8988T (cell line): Measurements from ENCODE around the gene NEO1.
"Not testable (repeated sequence)": the region's sequence is repeated elsewhere in the genome, so short reads cannot be mapped to it uniquely, and the experiment has no call there.

ENCODE experiments used
- DNase-seq: peaks from one replicate; pipeline ENCODE4 v3.0.0; 2011

The NEO1 gene

DNA sequence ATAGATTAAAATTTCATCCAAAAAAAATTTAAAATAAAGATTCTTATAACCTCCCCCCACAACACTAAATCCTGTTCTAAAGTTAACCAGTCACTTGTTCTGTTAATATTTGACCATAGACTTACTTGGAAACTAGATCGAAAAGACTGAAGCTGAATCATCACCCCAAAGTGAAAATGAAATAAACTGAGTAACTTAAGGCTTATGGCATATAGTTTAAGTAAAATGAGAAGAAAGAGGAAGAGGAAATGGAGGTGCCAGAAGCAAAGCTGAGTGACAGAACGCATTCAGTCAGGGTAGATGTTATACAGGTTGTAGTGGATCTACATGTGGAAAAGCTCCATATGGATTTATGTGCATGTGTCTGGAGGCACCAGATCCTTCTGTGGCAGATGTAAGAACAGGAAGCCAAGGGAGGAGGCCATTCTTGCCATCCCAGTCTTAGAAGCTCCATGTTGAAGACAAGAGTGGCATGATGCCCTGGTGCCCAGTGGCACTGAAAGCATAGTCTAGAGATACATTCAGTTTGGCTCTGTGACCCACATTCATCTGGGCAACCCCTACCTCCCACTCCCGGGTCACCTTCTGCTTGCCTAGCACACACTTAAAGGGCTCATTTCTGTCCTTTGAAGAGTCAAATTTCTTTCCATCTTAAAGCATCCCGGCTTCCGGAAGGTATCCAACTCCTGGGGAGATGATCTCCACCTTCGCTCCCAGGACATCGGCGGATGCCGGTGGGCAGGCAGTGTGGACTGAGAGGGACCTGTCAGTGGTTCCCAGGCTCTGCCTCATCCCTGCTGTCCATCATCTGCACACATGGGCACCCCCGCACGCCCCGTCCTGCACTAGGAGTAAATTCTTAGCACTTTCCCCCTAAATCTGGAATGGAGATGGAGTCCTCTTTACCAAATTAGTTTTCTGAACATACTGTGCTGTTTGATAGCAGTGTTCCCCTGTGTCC lies 90.8 kb downstream of the NEO1 start:
- no peak for DNase-seq

DNA sequence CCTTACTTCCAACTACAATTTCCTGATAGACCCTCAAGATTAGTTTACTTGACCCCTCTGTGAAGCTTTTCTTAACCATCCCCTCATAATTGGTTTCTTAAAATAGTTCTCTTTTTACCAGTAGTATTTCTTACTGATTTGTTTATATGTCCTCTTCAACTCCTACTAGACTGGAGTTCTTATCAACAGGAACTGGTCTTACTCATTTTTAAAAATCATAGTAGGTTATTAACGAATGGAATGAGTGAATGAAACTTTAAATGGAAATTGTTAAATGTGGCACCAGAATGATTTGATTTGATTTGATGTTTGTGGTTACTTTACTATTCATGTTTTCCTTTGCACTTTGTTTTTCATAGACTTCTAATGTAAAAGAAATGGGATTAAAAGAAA lies 91.5 kb downstream of the NEO1 start:
- no peak for DNase-seq

GRCh38 chr15:73146419-73146818 lies 94.2 kb downstream of the NEO1 start:
- DNase-seq: no peak

- no peak for DNase-seq
Observed at GRCh38 chr15:73150831-73151230, 98.6 kb downstream of the NEO1 start.

GRCh38 chr15:73153024-73153423 lies 100.8 kb downstream of the NEO1 start:
- DNase-seq: no peak

GRCh38 chr15:73153447-73153846 lies 101.2 kb downstream of the NEO1 start:
- no peak for DNase-seq

GRCh38 chr15:73156431-73157191 lies 104.3 kb downstream of the NEO1 start:
- DNase-seq: no peak

GRCh38 chr15:73161546-73161945 lies 109.3 kb downstream of the NEO1 start:
- no peak for DNase-seq

DNA sequence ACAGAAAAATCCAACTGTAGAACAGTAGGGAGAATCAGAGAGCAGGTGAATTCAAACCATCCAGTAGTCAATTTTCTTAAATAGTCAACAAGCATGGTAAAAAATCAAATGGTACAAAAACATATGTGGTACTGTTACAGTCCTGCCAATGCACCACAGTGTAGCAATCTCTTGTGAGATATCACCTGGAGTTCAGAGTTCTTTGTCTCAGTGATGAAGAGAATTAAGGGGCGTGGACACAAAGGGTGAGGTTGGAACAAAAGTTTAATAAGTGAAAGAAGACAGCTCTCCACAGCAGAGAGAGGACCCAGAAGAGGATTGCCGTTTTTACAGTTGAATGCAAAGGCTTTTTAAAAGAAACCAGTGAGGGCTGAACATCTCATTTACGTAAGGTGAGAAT lies 113.2 kb downstream of the NEO1 start:
- no peak for DNase-seq

DNA sequence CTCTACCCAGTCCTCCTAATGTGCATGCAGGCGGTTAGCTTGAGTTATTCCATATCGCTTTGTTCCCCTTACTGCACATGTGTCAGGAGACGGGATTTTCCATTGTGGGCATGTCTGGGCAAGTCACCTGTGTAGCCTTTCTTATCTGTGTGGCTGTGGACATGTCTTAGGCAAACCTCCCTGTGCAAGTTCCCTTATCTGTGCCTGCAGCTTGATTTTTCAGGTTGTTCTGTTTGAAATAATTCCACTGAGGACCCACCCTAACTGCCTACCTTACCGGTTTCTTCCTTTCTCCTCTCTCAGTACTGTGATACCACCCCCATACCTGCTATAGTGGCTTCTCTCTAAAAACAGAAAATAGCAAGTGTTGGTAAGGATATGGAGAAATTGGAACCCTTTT lies 113.6 kb downstream of the NEO1 start:
- no peak for DNase-seq

- not testable (repeated sequence) for DNase-seq
Observed at GRCh38 chr15:73166711-73167110, 114.4 kb downstream of the NEO1 start.

- no peak for DNase-seq
Observed at GRCh38 chr15:73168487-73168886, 116.2 kb downstream of the NEO1 start.

DNA sequence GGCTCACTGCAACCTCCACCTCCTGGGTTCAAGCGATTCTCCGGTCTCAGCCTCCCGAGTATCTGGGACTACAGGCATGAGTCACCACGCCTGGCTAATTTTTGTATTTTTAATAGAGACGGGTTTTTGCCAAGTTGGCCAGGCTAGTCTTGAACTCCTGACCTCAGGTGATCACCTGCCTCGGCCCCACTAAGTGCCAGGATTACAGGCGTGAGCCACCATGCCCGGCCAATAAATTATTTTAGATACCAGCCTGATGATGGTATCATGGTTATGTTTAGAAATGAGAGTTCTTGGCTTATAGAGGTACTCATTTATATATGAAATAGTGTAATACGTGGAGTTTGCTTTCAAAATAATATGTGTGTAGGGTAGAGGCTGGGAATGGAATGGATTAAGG lies 119.4 kb downstream of the NEO1 start:
- DNase-seq: no peak

GRCh38 chr15:73172508-73172907 lies 120.2 kb downstream of the NEO1 start:
- DNase-seq: no peak

GRCh38 chr15:73174171-73174570 lies 121.9 kb downstream of the NEO1 start:
- no peak for DNase-seq

DNA sequence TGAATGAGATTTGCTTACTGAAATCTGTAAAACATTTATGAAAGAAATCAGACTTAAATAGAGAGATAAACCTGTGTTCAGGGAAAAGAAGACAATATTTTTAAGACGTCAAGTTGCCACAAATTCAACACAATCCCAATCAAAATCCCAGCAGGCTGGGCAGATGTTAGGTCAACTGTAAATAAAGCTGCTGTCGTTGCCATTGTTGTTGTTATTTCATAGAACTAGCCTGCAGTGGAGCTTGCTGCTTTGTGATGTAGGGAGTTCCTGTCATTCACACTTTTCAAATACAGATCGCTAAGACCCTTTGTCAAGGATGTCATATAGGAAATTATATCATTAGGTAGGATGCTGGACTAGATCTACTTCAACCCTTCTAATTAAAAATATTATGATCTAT lies 123.1 kb downstream of the NEO1 start:
- no peak for DNase-seq

- no peak for DNase-seq
Observed at GRCh38 chr15:73176598-73176997, 124.3 kb downstream of the NEO1 start.

DNA sequence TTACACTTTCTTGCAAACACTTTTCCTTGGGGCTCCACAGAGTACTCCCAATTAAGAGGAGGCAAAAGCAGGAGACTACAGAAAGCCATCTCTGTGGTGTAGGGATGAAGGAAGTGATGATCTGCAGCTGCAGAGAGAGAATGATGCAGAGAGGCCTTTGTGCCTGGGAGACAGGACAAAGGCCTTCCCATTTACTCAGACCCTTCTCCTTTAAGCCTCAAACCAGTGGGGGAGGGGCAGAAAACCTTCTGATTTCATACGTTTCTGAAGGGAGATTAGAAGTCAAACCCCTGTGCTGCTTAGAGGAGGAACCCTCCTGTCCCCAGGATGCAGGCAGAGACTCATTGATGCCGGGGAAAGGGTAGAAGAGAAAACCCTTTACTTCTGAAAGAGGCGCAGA lies 130.8 kb downstream of the NEO1 start:
- no peak for DNase-seq

DNA sequence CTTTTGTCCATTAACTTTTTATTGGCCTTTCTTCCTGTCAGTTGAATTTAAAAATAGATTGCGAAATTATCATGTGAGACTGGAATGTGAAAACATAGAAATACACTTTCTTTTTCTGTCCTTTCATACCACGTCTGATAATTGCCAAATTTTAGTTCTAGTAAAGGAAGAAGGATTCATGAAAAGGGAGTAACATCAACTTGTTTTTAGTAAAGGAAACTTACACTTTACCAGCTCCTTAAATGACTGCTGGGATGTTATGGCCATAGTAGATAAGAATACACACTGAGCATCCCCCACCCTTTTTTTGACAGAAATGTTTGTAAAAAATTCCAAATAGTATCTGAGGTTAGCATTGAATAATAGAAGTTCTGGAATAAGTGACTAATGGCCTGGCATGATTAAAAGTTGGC lies 137.9 kb downstream of the NEO1 start:
- no peak for DNase-seq

GRCh38 chr15:73195166-73195565 lies 142.9 kb downstream of the NEO1 start:
- no peak for DNase-seq

- DNase-seq: no peak
Observed at GRCh38 chr15:73196113-73196512, 143.8 kb downstream of the NEO1 start.

- DNase-seq: no peak
Observed at GRCh38 chr15:73200339-73200738, 148.1 kb downstream of the NEO1 start.

DNA sequence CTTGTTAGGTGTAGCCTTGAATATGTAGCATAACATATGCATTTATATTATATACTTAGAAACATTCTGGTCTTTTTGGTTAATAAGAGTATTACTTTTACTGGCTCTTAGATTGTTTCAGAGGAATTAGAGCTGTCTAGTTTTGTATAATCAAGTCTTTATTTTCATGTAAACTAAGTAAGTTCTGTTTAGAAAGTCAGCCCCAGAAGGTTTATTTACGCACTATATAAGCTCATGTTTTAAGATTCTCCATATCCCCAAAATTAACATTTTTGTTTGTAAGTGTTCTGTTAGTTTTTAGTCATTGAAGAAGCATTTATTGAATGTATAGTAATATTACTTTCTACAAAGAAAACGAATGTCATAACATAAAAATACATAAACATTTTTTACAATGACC lies 158.4 kb downstream of the NEO1 start:
- DNase-seq: no peak

GRCh38 chr15:73212424-73212823 lies 160.2 kb downstream of the NEO1 start:
- no peak for DNase-seq
